NCI-H1417 (cell line): ENCODE data around the gene SYNE1.
"Not testable (repeated sequence)": the region's sequence is repeated elsewhere in the genome, so short reads cannot be mapped to it uniquely, and the experiment has no call there.

Experiments
- DNase-seq, 3 experiments: peaks; one replicate each; lab custom pipeline; 2025; lab: John Stamatoyannopoulos, UW

Gene SYNE1

DNA sequence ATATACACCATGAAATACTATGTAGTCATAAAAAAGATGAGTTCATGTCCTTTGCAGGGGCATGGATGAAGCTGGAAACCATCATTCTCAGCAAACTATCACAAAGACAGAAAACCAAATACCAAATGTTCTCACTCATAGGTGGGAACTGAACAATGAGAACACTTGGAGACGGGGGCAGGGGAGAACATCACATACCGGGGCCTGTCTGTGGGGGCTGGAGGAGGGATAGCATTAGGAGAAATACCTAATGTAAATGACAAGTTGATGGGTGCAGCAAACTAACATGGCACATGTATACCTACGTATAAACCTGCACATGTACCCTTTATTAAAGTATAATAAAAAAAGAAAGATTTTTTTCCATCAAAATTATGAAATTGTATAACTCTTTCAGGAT is 22.4 kb downstream of the SYNE1 start:
- DNase-seq: not testable (repeated sequence)

DNA sequence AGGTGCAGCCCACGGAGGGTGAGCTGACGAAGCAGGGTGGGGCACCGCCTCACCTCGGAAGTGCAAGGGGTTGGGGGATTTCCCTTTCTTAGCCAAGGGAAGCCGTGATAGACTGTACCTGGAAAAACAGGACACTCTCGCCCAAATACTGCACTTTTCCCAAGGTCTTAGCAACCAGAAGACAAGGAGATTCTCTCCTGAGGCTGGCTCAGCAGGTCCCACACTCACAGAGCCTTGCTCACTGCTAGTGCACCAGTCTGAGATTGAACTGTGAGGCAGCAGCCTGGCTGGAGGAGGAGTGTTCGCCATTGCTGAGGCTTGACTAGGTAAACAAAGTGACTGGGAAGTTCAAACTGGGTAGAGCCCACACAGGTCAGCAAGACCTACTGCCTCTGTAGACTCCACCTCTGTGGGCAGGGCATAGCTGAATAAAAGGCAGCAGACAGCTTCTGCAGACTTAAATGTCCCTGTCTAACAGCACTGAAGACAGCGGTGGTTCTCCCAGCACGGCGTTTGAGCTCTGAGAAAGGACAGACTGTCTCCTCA is 28.0 kb downstream of the SYNE1 start:
- DNase-seq: no peak

GRCh38 chr6:152605941-152606340 is 31.2 kb downstream of the SYNE1 start:
- no peak for DNase-seq

- no peak for DNase-seq
Measured at GRCh38 chr6:152605342-152605741, 31.8 kb downstream of the SYNE1 start.

DNA sequence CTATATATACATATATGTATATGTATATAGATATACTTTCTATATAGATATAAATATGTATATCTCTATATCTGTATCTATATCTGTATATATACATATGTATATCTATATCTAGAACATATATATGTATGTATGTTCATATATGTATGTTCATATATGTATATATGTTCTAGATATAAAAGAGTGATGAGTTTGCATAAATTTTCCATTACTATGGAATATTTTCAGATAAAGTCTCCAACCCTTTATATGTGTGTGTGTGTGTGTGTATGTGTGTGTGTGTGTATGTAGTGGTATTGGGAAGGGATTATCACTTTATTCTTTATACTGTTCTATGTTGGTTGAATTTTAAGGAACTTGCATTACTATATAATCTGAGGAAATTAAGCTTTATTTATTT is 33.3 kb downstream of the SYNE1 start:
- no peak for DNase-seq

- no peak for DNase-seq
Measured at GRCh38 chr6:152600022-152600421, 37.1 kb downstream of the SYNE1 start.

DNA sequence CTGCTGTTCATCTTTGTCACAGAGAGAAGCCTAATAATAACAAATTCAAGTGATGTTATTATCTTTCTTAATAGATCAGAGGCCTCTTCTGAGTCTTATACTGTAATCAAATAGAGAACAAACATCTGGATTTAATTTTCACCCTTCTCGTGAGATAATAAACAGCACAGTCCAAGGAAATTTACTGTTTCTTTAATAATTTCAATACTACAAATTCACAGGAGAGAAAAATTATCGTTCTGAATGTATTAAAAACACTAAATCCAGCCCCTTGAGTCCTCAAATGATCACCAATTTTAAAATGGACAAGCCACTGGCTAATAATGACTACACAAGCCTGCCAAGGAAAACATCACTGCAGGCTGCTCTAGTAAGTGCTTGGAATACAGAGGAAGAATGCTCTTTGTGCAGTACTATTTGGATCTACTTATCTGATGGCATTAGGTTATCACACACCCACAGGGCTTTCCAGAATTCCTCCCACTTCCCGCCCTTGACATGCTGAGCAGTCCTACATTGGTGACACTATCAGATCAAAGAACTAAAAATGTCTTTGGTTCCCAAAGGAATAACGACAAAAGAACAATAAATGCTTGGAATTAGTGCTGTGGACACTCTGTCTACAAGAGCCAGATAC is 38.1 kb downstream of the SYNE1 start:
- no peak for DNase-seq

- no peak for DNase-seq
Measured at GRCh38 chr6:152598421-152598820, 38.7 kb downstream of the SYNE1 start.

GRCh38 chr6:152596726-152597125 is 40.4 kb downstream of the SYNE1 start:
- no peak for DNase-seq

DNA sequence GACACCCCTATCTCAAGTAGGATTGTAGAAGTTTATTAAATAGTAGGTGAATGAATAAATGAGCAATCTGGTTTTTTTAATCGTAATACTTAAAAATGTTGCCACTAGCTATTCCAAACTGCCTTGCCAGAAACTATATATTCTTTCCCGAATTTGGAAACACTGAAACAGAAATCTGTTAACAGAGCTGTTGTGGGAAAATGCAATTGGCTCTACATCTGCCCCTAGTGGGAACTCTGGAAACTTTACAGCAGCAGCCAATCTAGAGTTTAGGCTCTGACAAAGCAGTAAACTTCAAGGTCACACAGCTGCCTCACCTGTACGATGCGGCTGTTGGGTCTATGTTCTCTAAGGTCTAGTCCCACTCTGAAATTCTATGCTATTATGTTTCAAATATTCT is 41.7 kb downstream of the SYNE1 start:
- DNase-seq: no peak

GRCh38 chr6:152594701-152595100 is 42.5 kb downstream of the SYNE1 start:
- DNase-seq: no peak

- DNase-seq: no peak
Measured at GRCh38 chr6:152588456-152588855, 48.7 kb downstream of the SYNE1 start.

DNA sequence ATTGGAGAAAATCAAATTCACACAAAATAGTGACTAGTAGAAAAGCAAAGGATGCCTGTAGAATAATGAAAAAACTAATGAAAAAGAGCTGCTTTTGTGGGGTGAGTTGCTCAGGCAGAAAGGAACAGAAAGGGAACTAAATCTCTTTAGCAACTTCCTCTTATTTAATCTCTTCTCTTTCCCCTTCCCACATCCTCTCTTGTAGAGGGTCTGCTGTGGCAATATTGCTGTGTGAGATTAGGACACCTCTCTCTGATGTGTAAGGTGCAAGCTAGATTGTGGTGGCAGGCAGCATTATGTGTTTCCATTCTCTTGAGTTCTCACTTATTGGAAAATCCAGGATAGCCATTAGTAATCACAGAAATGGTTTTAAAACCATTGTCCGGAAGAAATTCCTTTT is 49.7 kb downstream of the SYNE1 start:
- DNase-seq: no peak

GRCh38 chr6:152585236-152585635 is 51.9 kb downstream of the SYNE1 start:
- DNase-seq: no peak

GRCh38 chr6:152583888-152584287 is 53.3 kb downstream of the SYNE1 start:
- DNase-seq: no peak

DNA sequence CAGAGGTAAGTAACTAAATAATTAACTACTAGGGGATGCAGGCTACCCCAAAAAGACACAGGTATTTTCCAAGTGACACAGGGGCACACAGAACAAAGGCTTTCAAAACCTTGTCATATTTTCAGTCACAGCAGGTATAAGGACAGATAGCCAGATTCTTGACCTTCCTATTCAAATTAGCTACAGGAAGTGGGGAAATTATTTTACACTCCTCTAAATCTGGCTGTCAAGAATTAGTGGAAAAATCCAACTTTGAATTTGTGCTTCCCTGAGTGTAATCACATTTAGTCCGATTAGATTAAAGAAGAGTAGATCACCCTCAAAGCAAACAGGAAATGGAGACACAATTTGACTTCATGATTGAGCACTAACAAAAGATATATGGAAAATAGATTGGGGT is 60.6 kb downstream of the SYNE1 start:
- no peak for DNase-seq

- peak in 1 of 3 experiments; percentile 22 for DNase-seq
Measured at GRCh38 chr6:152575621-152576150, 61.5 kb downstream of the SYNE1 start.

DNA sequence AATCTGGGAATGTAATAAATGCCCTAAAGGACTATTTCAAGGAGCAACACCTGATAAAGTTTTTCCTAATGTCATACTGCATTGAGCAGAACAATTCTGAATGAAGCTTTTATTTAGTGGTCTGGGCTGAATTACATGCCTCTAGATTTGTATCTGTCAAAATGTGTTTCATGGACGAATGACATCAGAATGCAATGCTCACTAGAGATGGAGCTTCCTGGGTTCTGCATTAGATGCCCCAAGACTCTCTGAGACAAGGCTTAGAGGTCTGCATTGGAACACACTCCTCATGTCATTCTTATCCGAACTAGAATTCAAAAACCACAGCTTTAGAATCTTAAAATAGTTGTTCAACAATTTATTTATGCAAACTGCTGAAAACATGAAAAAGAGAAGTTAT is 62.0 kb downstream of the SYNE1 start:
- DNase-seq: no peak

DNA sequence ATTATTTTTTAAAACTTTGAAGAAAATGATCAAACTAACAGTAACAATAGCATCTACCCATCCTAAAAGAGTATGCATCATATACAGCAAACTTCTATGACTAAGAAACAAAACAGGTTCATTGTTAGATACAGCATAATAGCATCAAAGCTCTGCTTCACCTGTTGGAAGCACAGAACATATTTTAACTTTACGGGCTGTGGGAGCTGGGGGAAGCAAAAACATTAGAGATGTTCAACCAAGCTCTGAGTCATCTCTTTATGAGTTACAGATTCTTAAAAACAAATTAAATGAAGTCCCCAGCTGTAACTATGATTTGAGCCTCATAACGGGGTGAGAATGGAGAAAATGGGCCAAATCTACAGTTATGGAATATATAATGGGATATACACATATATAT is 63.4 kb downstream of the SYNE1 start:
- DNase-seq: no peak

DNA sequence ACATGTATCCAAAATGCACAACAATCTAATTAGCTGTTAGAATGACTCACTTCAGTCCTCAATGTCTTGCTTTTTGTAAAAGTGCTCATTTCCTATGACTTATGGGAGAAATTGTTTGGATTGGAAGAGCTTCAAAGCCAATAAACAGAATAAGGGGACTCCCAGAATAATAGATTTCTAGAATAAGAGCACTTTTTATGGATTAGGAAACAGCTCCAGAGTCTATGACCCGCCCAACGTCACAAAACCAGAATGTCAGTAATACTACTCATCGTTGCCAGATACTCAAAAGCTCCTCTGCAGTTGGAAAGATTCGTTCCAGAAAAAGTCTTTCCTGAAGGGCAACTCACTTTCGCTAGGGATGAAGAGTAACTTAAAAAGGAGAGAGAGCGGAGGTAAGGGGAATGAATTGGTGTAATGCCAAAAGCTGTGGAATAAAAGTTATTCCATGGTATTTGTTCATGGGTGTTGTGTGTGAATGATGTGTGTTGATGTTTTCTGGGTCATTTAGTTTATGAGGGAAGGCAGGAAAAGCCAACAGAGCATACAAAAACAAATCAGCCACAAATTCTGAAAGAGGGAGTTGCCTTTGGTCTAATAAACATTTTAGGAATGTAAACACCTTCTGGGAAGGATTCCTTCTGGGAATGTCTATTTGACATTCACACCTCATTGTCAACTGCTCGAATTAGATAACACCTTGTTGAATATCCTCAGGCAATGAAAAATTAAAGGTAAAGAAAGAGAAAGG is 64.6 kb downstream of the SYNE1 start:
- DNase-seq: no peak

DNA sequence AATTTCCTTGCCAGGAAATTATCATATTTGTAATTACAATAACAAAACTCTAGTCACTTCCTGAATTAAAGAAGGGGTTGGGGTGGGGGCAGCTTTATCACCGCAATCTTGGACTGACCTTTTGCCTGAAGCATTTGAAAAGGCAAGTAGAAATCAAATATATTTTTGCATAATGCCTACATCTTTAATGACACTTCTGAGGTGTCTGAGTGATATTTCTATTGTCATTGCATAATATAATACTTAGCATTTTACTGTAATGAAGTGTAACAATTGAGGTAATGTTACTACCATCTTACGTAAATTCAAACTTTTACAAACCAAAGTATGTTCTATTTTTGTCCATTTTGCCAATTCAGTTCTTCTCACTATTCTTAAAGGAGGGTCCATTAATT is 65.2 kb downstream of the SYNE1 start:
- no peak for DNase-seq

DNA sequence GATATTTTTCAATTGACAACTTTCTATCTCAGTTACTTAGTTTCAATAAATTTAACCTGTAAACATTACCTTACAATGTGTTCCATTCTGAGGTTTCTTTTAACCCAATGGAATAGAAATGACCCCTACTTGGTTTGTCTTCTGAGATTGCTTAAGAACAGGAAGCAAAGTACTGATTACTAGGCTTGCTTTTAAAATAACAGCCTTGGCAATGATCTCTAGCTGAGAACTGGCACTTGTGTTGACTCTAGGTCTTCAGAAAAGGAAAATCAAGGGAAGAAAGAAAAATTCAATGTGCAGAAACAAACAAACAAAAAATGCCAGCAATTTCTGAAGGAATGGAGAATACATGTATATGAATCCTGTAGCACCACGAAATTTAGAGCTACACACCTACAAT is 66.1 kb downstream of the SYNE1 start:
- no peak for DNase-seq

GRCh38 chr6:152566103-152566875 is 70.9 kb downstream of the SYNE1 start:
- DNase-seq: no peak
